ENCODE data around the gene ETV5. TPM values are rescaled to one million over a fixed set of nuclear protein-coding genes. Genes with fewer than 3 reads are reported as not detected.

ETV5 gene
- polyA plus RNA-seq, 1 of the 3 experiments (the other 2 are of a cell fraction): 20.9 TPM

GRCh38 chr3:186038360-186038759 is 70.5 kb downstream of the ETV5 start:
- no peaks in the 10 kb centered on the region for H3F3A ChIP-seq (replicated peaks; ENCODE audit: insufficient read depth)
- no peak overlapping the region for H2AFZ ChIP-seq (ENCODE audit: low read depth)
- peaks cover 2% of the 10 kb centered on the region; the same call in 1 of the 2 replicates for H3K9me2 ChIP-seq
- WGBS (ENCODE audit: low lambda C conversion rate): 49% methylated on average over 4 of the region's 4 CpGs
- no peak overlapping the region for H3K27ac ChIP-seq (ENCODE audit: low read depth in 2 of 2, low read length in 1 of 2)
- no peak overlapping the region for H3K4me2 ChIP-seq
- CTCF ChIA-PET: interaction anchor here (1.0 to 1.3 kb wide), 3 partner anchors 14 to 61 kb away, joined by 3 to 5 read pairs (median 3); no protein-coding TSS in a partner anchor
- POLR2A ChIA-PET: no interaction called here
- no peak overlapping the region for H3K9ac ChIP-seq
- no peak for TF ChIP-seq GABPA (IDR thresholded peaks at IDR 0.05; ENCODE audit: low read depth)
- H3K27me3 ChIP-seq (ENCODE audit: insufficient read depth): no peaks in the 10 kb centered on the region
- no peak overlapping the region for H3K4me3 ChIP-seq (ENCODE audit: low read depth in 2 of 2, low read length in 1 of 2)
- no peak for DNase-seq
- H3K4me1 ChIP-seq (ENCODE audit: control insufficient read depth in 1 of 2, insufficient read depth in 2 of 2, low read depth in 1 of 2, low read length in 1 of 2): no peaks in the 10 kb centered on the region; a peak in 1 of 4 replicates
- no peaks in the 10 kb centered on the region for H3K79me2 ChIP-seq (ENCODE audit: insufficient read depth)
- H3K9me3 ChIP-seq: no peaks in the 10 kb centered on the region
- H3K36me3 ChIP-seq (replicated peaks in 1 of 2; ENCODE audit: control insufficient read depth in 1 of 2, insufficient read depth in 2 of 2, low read length in 1 of 2): no peaks in the 10 kb centered on the region
- no peaks in the 10 kb centered on the region for H4K20me1 ChIP-seq (ENCODE audit: insufficient read depth)

- ChIA-PET POLR2A (no interaction called here), CTCF (no interaction called here)
Measured at GRCh38 chr3:186035277-186035676, 73.6 kb downstream of the ETV5 start.

More at GRCh38 chr3:186035277-186035676, 73.6 kb downstream of the ETV5 start:
- no peaks in the 10 kb centered on the region for H4K20me1 ChIP-seq (ENCODE audit: insufficient read depth)
- peaks cover 3% of the 10 kb centered on the region; the same call in 1 of the 2 replicates for H3K27me3 ChIP-seq (ENCODE audit: insufficient read depth)
- H3K9me3 ChIP-seq: no peaks in the 10 kb centered on the region
- H3K27ac ChIP-seq (ENCODE audit: low read depth in 2 of 2, low read length in 1 of 2): no peak overlapping the region
- TF ChIP-seq TEAD4 (IDR thresholded peaks at IDR 0.05; ENCODE audit: borderline replicate concordance, insufficient read depth): no peak
- no peak for TF ChIP-seq NFIC (IDR thresholded peaks at IDR 0.05; ENCODE audit: borderline replicate concordance)
- no peak for TF ChIP-seq CHD2 (IDR thresholded peaks at IDR 0.05; ENCODE audit: low read length, partially characterized antibody)
- TF ChIP-seq MAX (IDR thresholded peaks at IDR 0.05; ENCODE audit: low read depth): no peak
- no peak for TF ChIP-seq SIN3A (IDR thresholded peaks at IDR 0.05; ENCODE audit: borderline replicate concordance, low read depth, low read length)
- no peak for TF ChIP-seq IRF3 (IDR thresholded peaks at IDR 0.05; ENCODE audit: low read depth, low read length)
- TF ChIP-seq POLR2AphosphoS5 (IDR thresholded peaks at IDR 0.05; ENCODE audit: low read depth, low read length): no peak
- no peak for TF ChIP-seq GABPA (IDR thresholded peaks at IDR 0.05; ENCODE audit: low read depth)
- no peak for TF ChIP-seq TCF12 (IDR thresholded peaks at IDR 0.05)
- TF ChIP-seq NRF1 (IDR thresholded peaks at IDR 0.05; ENCODE audit: low read depth, low read length): no peak
- no peak for TF ChIP-seq MXI1 (IDR thresholded peaks at IDR 0.05; ENCODE audit: low read depth, low read length)
- no peak for TF ChIP-seq RXRA (IDR thresholded peaks at IDR 0.05; ENCODE audit: borderline replicate concordance, low read depth)
- TF ChIP-seq JUND (IDR thresholded peaks at IDR 0.05): no peak
- TF ChIP-seq EZH2phosphoT487 (IDR thresholded peaks at IDR 0.05; ENCODE audit: borderline replicate concordance, low read depth): no peak
- TF ChIP-seq GATA2 (CRISPR knock-in tag; IDR thresholded peaks at IDR 0.05): no peak
- no peak for TF ChIP-seq FOSL2 (IDR thresholded peaks at IDR 0.05; ENCODE audit: borderline replicate concordance, low read depth)
- no peaks in the 10 kb centered on the region for H3K36me3 ChIP-seq (replicated peaks in 1 of 2; ENCODE audit: control insufficient read depth in 1 of 2, insufficient read depth in 2 of 2, low read length in 1 of 2)
- no peaks in the 10 kb centered on the region; a peak in 1 of 4 replicates for H3K4me1 ChIP-seq (ENCODE audit: control insufficient read depth in 1 of 2, insufficient read depth in 2 of 2, low read depth in 1 of 2, low read length in 1 of 2)
- H3K9ac ChIP-seq: no peak overlapping the region
- no peak overlapping the region for H3K4me3 ChIP-seq (ENCODE audit: low read depth in 2 of 2, low read length in 1 of 2)
- H3K4me2 ChIP-seq: no peak overlapping the region
- no peaks in the 10 kb centered on the region for H3F3A ChIP-seq (replicated peaks; ENCODE audit: insufficient read depth)
- WGBS (ENCODE audit: low lambda C conversion rate): 61% methylated on average over 4 of the region's 4 CpGs
- no peak overlapping the region for H2AFZ ChIP-seq (ENCODE audit: low read depth)
- H3K9me2 ChIP-seq: peaks cover 2% of the 10 kb centered on the region; the same call in 1 of the 2 replicates
- no peaks in the 10 kb centered on the region for H3K79me2 ChIP-seq (ENCODE audit: insufficient read depth)
- no peak for DNase-seq
